SK-N-SH treated with all-trans-retinoic acid at 6 μM for 48 hours (cell line): ENCODE data around the gene WDR37.

ENCODE experiments used
- ATAC-seq: fragments of 200-7000 bp; cut with Tn5 transposase; 3 replicates; pipeline ENCODE4 v1.9.1; 2020; ENCODE audit warnings: mild to moderate bottlenecking, moderate library complexity
- BACH2 ChIP-seq: fragments of 250-450 bp; sonication (Bioruptor Pico); IDR thresholded peaks from 2 replicates; pipeline ENCODE4 v1.9.0; 2021; ENCODE audit warnings: mild to moderate bottlenecking, borderline replicate concordance
- CSDC2 ChIP-seq: fragments of 250-450 bp; sonication (Bioruptor Pico); IDR thresholded peaks from 2 replicates; pipeline ENCODE4 v1.5.0; 2020; ENCODE audit warnings: mild to moderate bottlenecking, moderate library complexity
- ESRRG ChIP-seq: fragments of 250-450 bp; sonication (Bioruptor Pico); IDR thresholded peaks from 2 replicates; pipeline ENCODE4 v1.6.1; 2021; ENCODE audit warnings: mild to moderate bottlenecking
- GLIS3 ChIP-seq: fragments of 250-450 bp; sonication (Bioruptor Pico); IDR thresholded peaks from 2 replicates; pipeline ENCODE4 v1.5.0; 2020; ENCODE audit warnings: mild to moderate bottlenecking, moderate library complexity
- ISL1 ChIP-seq: fragments of 250-450 bp; sonication (Bioruptor Pico); IDR thresholded peaks from 2 replicates; pipeline ENCODE4 v2.1.2; 2022; ENCODE audit warnings: mild to moderate bottlenecking, moderate library complexity
- OSR1 ChIP-seq: fragments of 250-450 bp; sonication (Bioruptor Pico); IDR thresholded peaks from 2 replicates; pipeline ENCODE4 v1.8.0; 2022; ENCODE audit warnings: moderate library complexity, mild to moderate bottlenecking, inconsistent platforms
- PPARA ChIP-seq: fragments of 250-450 bp; sonication (Bioruptor Pico); IDR thresholded peaks from 2 replicates; pipeline ENCODE4 v1.5.0; 2020; ENCODE audit warnings: mild to moderate bottlenecking, borderline replicate concordance
- RARB ChIP-seq: fragments of 250-450 bp; sonication (Bioruptor Pico); IDR thresholded peaks from 2 replicates; pipeline ENCODE4 v1.8.0; 2021; ENCODE audit warnings: mild to moderate bottlenecking, moderate library complexity
- SNAI2 ChIP-seq: fragments of 250-450 bp; sonication (Bioruptor Pico); IDR thresholded peaks from 2 replicates; pipeline ENCODE4 v1.5.0; 2020; ENCODE audit warnings: mild to moderate bottlenecking, moderate library complexity
- TOX ChIP-seq: fragments of 250-450 bp; sonication (Bioruptor Pico); IDR thresholded peaks from 2 replicates; pipeline ENCODE4 v1.8.0; 2021; ENCODE audit warnings: mild to moderate bottlenecking, moderate library complexity, borderline replicate concordance
- ZC3H10 ChIP-seq: fragments of 250-450 bp; sonication (Bioruptor Pico); IDR thresholded peaks from 2 replicates; pipeline ENCODE4 v1.5.1; 2021; ENCODE audit warnings: mild to moderate bottlenecking, moderate library complexity
- ZFP3 ChIP-seq: fragments of 250-450 bp; sonication (Bioruptor Pico); IDR thresholded peaks from 2 replicates; pipeline ENCODE4 v1.5.0; 2020; ENCODE audit warnings: mild to moderate bottlenecking, moderate library complexity
- ZFP30 ChIP-seq: fragments of 450-650 bp; formaldehyde crosslinking; IDR thresholded peaks from 2 replicates; pipeline ENCODE4 v1.5.0; 2022; ENCODE audit warnings: mild to moderate bottlenecking, moderate library complexity
- ZNF565 ChIP-seq: fragments of 450-650 bp; formaldehyde crosslinking; conservative IDR thresholded peaks from 2 replicates; pipeline ENCODE4 v1.5.0; 2020; ENCODE audit warnings: low read depth, mild to moderate bottlenecking, moderate library complexity
- ZNF70 ChIP-seq: fragments of 450-650 bp; formaldehyde crosslinking; IDR thresholded peaks from 2 replicates; pipeline ENCODE4 v1.5.0; 2020; ENCODE audit warnings: mild to moderate bottlenecking, moderate library complexity
- ZNF8 ChIP-seq: fragments of 450-650 bp; formaldehyde crosslinking; IDR thresholded peaks from 2 replicates; pipeline ENCODE4 v1.5.0; 2020; ENCODE audit warnings: mild to moderate bottlenecking, moderate library complexity
- TF ChIP-seq, protein P1 (sequence below): fragments of 250-450 bp; sonication (Bioruptor Pico); IDR thresholded peaks from 2 replicates; pipeline ENCODE4 v1.8.0; 2021; ENCODE audit warnings: low read depth, mild to moderate bottlenecking, moderate library complexity, borderline replicate concordance
- TF ChIP-seq, protein P2 (sequence below): fragments of 250-450 bp; sonication (Bioruptor Pico); IDR thresholded peaks from 2 replicates; pipeline ENCODE4 v1.8.0; 2020; ENCODE audit warnings: mild to moderate bottlenecking, moderate library complexity, borderline replicate concordance
- TF ChIP-seq, protein P3 (sequence below): fragments of 250-450 bp; sonication (Bioruptor Pico); IDR thresholded peaks from 2 replicates; pipeline ENCODE4 v1.5.0; 2020; ENCODE audit warnings: mild to moderate bottlenecking, moderate library complexity
- TF ChIP-seq, protein P4 (sequence below): fragments of 250-450 bp; sonication (Bioruptor Pico); IDR thresholded peaks from 2 replicates; pipeline ENCODE4 v1.5.1; 2021; ENCODE audit warnings: mild to moderate bottlenecking, moderate library complexity
- TF ChIP-seq, protein P5 (sequence below): fragments of 250-450 bp; sonication (Bioruptor Pico); IDR thresholded peaks from 2 replicates; pipeline ENCODE4 v1.5.1; 2020; ENCODE audit warnings: low read depth, mild to moderate bottlenecking, moderate library complexity

The WDR37 gene

DNA sequence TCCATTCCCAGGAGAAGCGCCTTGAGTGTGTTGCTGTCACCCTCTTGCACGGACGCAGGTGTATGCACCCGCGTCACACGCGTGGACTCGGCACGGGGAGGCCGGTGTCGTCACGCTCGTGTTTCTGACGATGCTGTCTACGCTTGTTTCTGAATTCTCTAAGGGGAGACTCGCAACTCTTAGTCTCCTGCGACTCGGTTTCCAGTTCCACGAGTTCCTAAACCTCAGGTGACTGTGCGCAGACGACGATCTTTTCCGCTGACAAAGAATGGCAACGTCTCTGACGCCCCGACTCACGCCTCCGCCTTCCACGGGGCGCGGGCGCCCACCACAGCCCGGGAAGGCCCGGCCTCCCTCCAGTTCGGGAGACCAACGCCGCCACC, 7.8 kb upstream of the WDR37 start:
- peak; percentile 0; the same call in 1 of the 3 replicates for ATAC-seq
- TF ChIP-seq ZNF565 (CRISPR knock-in tag) (no peak), ZNF8 (CRISPR knock-in tag) (no peak), ISL1 (CRISPR knock-in tag) (no peak), GLIS3 (CRISPR knock-in tag) (no peak), ZFP3 (no peak), ZFP30 (CRISPR knock-in tag) (no peak), OSR1 (CRISPR knock-in tag) (no peak), SNAI2 (no peak), ZC3H10 (CRISPR knock-in tag) (no peak), PPARA (no peak), TOX (CRISPR knock-in tag) (no peak), CSDC2 (CRISPR knock-in tag) (no peak), RARB (CRISPR knock-in tag) (no peak), ESRRG (CRISPR knock-in tag) (no peak), ZNF70 (CRISPR knock-in tag) (no peak)
- TF ChIP-seq, protein P1, sequence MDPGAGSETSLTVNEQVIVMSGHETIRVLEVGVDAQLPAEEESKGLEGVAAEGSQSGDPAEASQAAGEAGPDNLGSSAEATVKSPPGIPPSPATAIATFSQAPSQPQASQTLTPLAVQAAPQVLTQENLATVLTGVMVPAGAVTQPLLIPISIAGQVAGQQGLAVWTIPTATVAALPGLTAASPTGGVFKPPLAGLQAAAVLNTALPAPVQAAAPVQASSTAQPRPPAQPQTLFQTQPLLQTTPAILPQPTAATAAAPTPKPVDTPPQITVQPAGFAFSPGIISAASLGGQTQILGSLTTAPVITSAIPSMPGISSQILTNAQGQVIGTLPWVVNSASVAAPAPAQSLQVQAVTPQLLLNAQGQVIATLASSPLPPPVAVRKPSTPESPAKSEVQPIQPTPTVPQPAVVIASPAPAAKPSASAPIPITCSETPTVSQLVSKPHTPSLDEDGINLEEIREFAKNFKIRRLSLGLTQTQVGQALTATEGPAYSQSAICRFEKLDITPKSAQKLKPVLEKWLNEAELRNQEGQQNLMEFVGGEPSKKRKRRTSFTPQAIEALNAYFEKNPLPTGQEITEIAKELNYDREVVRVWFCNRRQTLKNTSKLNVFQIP (CRISPR knock-in tag), result no peak
- TF ChIP-seq, protein P2, sequence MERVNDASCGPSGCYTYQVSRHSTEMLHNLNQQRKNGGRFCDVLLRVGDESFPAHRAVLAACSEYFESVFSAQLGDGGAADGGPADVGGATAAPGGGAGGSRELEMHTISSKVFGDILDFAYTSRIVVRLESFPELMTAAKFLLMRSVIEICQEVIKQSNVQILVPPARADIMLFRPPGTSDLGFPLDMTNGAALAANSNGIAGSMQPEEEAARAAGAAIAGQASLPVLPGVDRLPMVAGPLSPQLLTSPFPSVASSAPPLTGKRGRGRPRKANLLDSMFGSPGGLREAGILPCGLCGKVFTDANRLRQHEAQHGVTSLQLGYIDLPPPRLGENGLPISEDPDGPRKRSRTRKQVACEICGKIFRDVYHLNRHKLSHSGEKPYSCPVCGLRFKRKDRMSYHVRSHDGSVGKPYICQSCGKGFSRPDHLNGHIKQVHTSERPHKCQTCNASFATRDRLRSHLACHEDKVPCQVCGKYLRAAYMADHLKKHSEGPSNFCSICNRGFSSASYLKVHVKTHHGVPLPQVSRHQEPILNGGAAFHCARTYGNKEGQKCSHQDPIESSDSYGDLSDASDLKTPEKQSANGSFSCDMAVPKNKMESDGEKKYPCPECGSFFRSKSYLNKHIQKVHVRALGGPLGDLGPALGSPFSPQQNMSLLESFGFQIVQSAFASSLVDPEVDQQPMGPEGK, result no peak
- TF ChIP-seq, protein P3, sequence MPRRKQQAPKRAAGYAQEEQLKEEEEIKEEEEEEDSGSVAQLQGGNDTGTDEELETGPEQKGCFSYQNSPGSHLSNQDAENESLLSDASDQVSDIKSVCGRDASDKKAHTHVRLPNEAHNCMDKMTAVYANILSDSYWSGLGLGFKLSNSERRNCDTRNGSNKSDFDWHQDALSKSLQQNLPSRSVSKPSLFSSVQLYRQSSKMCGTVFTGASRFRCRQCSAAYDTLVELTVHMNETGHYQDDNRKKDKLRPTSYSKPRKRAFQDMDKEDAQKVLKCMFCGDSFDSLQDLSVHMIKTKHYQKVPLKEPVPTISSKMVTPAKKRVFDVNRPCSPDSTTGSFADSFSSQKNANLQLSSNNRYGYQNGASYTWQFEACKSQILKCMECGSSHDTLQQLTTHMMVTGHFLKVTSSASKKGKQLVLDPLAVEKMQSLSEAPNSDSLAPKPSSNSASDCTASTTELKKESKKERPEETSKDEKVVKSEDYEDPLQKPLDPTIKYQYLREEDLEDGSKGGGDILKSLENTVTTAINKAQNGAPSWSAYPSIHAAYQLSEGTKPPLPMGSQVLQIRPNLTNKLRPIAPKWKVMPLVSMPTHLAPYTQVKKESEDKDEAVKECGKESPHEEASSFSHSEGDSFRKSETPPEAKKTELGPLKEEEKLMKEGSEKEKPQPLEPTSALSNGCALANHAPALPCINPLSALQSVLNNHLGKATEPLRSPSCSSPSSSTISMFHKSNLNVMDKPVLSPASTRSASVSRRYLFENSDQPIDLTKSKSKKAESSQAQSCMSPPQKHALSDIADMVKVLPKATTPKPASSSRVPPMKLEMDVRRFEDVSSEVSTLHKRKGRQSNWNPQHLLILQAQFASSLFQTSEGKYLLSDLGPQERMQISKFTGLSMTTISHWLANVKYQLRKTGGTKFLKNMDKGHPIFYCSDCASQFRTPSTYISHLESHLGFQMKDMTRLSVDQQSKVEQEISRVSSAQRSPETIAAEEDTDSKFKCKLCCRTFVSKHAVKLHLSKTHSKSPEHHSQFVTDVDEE (CRISPR knock-in tag), result no peak
- TF ChIP-seq, protein P4, sequence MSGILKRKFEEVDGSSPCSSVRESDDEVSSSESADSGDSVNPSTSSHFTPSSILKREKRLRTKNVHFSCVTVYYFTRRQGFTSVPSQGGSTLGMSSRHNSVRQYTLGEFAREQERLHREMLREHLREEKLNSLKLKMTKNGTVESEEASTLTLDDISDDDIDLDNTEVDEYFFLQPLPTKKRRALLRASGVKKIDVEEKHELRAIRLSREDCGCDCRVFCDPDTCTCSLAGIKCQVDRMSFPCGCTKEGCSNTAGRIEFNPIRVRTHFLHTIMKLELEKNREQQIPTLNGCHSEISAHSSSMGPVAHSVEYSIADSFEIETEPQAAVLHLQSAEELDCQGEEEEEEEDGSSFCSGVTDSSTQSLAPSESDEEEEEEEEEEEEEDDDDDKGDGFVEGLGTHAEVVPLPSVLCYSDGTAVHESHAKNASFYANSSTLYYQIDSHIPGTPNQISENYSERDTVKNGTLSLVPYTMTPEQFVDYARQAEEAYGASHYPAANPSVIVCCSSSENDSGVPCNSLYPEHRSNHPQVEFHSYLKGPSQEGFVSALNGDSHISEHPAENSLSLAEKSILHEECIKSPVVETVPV (CRISPR knock-in tag), result no peak
- TF ChIP-seq, protein P5, sequence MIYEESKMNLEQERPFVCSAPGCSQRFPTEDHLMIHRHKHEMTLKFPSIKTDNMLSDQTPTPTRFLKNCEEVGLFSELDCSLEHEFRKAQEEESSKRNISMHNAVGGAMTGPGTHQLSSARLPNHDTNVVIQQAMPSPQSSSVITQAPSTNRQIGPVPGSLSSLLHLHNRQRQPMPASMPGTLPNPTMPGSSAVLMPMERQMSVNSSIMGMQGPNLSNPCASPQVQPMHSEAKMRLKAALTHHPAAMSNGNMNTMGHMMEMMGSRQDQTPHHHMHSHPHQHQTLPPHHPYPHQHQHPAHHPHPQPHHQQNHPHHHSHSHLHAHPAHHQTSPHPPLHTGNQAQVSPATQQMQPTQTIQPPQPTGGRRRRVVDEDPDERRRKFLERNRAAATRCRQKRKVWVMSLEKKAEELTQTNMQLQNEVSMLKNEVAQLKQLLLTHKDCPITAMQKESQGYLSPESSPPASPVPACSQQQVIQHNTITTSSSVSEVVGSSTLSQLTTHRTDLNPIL, result no peak

DNA sequence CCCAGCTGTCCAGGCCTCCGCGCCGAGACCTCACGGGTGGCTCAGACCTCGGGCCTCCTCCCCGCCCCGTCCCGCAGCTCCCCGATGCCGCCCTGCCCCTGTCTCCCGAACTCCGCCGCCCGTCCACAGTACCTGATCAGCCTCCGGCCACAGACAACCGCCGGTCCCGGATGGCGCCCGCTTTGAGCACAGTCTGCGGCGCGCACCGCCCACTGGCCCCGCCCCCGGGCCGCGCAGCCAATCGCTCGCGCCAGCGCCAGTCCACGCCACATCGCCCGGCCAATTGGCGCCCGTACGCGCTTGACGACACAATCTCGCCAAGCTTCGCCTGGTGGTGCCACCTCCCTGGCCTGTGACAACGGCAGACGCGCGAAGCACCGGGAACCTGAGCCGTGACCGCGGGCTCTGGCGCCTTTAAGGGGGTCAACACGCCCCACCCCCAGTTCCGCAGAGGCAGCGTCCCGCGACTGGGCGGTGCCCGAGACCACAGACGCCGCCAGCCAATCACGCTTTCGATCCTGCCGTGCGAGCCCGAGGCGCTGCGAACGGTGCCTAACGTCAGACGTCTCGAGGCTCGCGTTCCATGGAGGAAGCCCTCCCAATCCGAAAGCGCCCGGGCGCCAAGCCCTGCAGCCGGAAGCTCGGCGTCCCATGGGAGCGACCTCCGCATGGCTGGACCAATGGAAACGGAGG, 7.3 kb upstream of the WDR37 start, which contains the start of gene IDI1:
TSS of gene IDI1 (minus strand) at position 388 of the 693 bp plus-strand sequence. CDS start at position 272, 116 bp downstream.
- 0 out of 2 replicates have a peak, but pooled peaks have one; percentile 37 for TF ChIP-seq ZFP3
- TF ChIP-seq ESRRG (CRISPR knock-in tag), result no peak
- no peak for TF ChIP-seq ZNF70 (CRISPR knock-in tag)
- TF ChIP-seq, protein P2, result no peak
- no peak for TF ChIP-seq RARB (CRISPR knock-in tag)
- no peak for TF ChIP-seq ZNF8 (CRISPR knock-in tag)
- TF ChIP-seq ISL1 (CRISPR knock-in tag), result no peak
- no peak for TF ChIP-seq BACH2 (CRISPR knock-in tag)
- no peak for TF ChIP-seq SNAI2
- TF ChIP-seq, protein P1 (CRISPR knock-in tag), result no peak
- no peak for TF ChIP-seq OSR1 (CRISPR knock-in tag)
- TF ChIP-seq, protein P3 (CRISPR knock-in tag), result peak; percentile 9; the same call in 1 of the 2 replicates
- TF ChIP-seq ZC3H10 (CRISPR knock-in tag), result no peak
- no peak for TF ChIP-seq PPARA
- TF ChIP-seq TOX (CRISPR knock-in tag), result 0 out of 2 replicates have a peak, but pooled peaks have one; percentile 19
- TF ChIP-seq, all 23 proteins: peak for 3
- peak; percentile 92 for ATAC-seq
